Panc1 (cell line): ENCODE data around the gene RGMB. TPM values are rescaled to one million over a fixed set of nuclear protein-coding genes. Genes with fewer than 3 reads are reported as not detected.
A peak's percentile ranks its signal among the peaks of the same experiment; 100 is the strongest.

ENCODE experiments used
- ATAC-seq: fragments of 200-7000 bp; cut with Tn5 transposase; 2 replicates; pipeline ENCODE4 v1.9.1; 2020; ENCODE audit warnings: mild to moderate bottlenecking, moderate library complexity
- BruUV-seq: library from RNA; stranded (reverse); fragments of 400-500 nt; replicated peaks from 2 replicates; lab custom pipeline; 2021; lab: Mats Ljungman, UMichigan
- CTCF ChIA-PET: fragments of 300-600 bp; sonication (Branson Sonifier 250); formaldehyde crosslinking; loops from one replicate; lab custom pipeline; 2022; ENCODE audit warnings: antibody characterized with exemption; lab: Charles Lee
- POLR2A ChIA-PET: fragments of 300-600 bp; sonication (Branson Sonifier 250); formaldehyde crosslinking; loops from one replicate; lab custom pipeline; 2022; ENCODE audit warnings: antibody characterized with exemption; lab: Charles Lee
- DNase-seq: peaks from one replicate; pipeline ENCODE4 v3.0.0-alpha.2; 2010; ENCODE audit warnings: low read depth, low spot score
- H3K27ac ChIP-seq: 2 replicates; pipeline ENCODE4 v1.5.1; 2011; ENCODE audit warnings: mild to moderate bottlenecking, low read length, inconsistent platforms
- H3K27me3 ChIP-seq: fragments of 200-500 bp; sonication (Bioruptor generic); 2 replicates; pipeline ENCODE4 v1.6.0; 2014; ENCODE audit warnings: low read length, inconsistent platforms; ENCODE audit not compliant: control insufficient read depth, insufficient read depth
- H3K36me3 ChIP-seq: fragments of 200-500 bp; sonication (Bioruptor generic); 2 replicates; pipeline ENCODE4 v1.5.1; 2014; ENCODE audit warnings: inconsistent platforms, mild to moderate bottlenecking, low read length, moderate library complexity; ENCODE audit not compliant: control insufficient read depth, insufficient read depth
- H3K4me1 ChIP-seq: 2 replicates; pipeline ENCODE4 v1.5.1; 2011; ENCODE audit warnings: inconsistent platforms, mild to moderate bottlenecking, low read length, moderate library complexity; ENCODE audit not compliant: control insufficient read depth, insufficient read depth
- H3K4me3 ChIP-seq, 2 experiments: 2 replicates each; pipeline ENCODE4 v1.5.1; 2011 to 2012; ENCODE audit warnings: low read depth in 2 of 2, low read length in 2 of 2, mild to moderate bottlenecking in 2 of 2, inconsistent platforms in 1 of 2, moderate library complexity in 1 of 2
- H3K9me3 ChIP-seq: fragments of 200-500 bp; sonication (Bioruptor generic); 2 replicates; pipeline ENCODE4 v1.5.1; 2014; ENCODE audit warnings: low read depth, mild to moderate bottlenecking, inconsistent platforms, low read length, moderate library complexity; ENCODE audit not compliant: control insufficient read depth, insufficient read depth
- CTCF ChIP-seq: fragments of 450-650 bp; IDR thresholded peaks from 2 replicates; pipeline ENCODE4 v1.5.1; 2017; ENCODE audit warnings: mild to moderate bottlenecking
- POLR2AphosphoS5 ChIP-seq: IDR thresholded peaks from 2 replicates; pipeline ENCODE4 v1.6.1; 2012; ENCODE audit warnings: mild to moderate bottlenecking, low read depth, low read length, moderate library complexity
- REST ChIP-seq, 2 experiments: IDR thresholded peaks; 2 replicates each; pipeline ENCODE4 v1.6.1; 2011 to 2012; ENCODE audit warnings: low read depth in 2 of 2, control low read depth in 1 of 2, low read length in 1 of 2, mild to moderate bottlenecking in 1 of 2, moderate library complexity in 1 of 2; ENCODE audit not compliant: insufficient read depth in 1 of 2
- SIN3A ChIP-seq: IDR thresholded peaks from 2 replicates; pipeline ENCODE4 v1.6.1; 2012; ENCODE audit warnings: low read depth, mild to moderate bottlenecking, low read length, moderate library complexity, borderline replicate concordance; ENCODE audit not compliant: insufficient read depth
- TCF7L2 ChIP-seq: IDR thresholded peaks from 2 replicates; pipeline ENCODE4 v1.6.1; 2011; ENCODE audit warnings: mild to moderate bottlenecking, low read depth, low read length, inconsistent platforms
- in situ Hi-C: cut with HindIII; loops from 2 replicates; pipeline ENCODE4 v1.10.0; 2016; ENCODE audit warnings: low sequenced_read_pairs, low pct_unique_long_range_greater_than_20kb
- intact Hi-C: fragments of 100-400 bp; cut with micrococcal nuclease; formaldehyde crosslinking; loops from one replicate; pipeline ENCODE4 v1.10.0; 2022; ENCODE audit not compliant: unreplicated experiment
- total RNA-seq: library from RNA; stranded (reverse); gene quantifications from one replicate; pipeline ENCODE4 v1.2.1, GENCODE V29; 2021; ENCODE audit not compliant: unreplicated experiment

RGMB gene
- total RNA-seq, 1 experiment from 2014 or later, result 25.4 TPM

- H3K27me3 ChIP-seq, result no peaks in the 10 kb centered on the region
- peaks cover 9% of the 10 kb centered on the region; the same call in 1 of the 2 replicates for H3K9me3 ChIP-seq
- DNase-seq, result peak; percentile 8
- H3K36me3 ChIP-seq, result no peaks in the 10 kb centered on the region
- CTCF ChIA-PET, result interaction anchor here (0.7 to 1.0 kb wide), 2 partner anchors 25 to 1772 kb away, joined by 3 to 4 read pairs; no protein-coding TSS in a partner anchor
- no TSS peak for BruUV-seq
- no peaks in the 10 kb centered on the region for H3K4me1 ChIP-seq
- TF ChIP-seq CTCF (peak; percentile 80), POLR2AphosphoS5 (no peak)
- POLR2A ChIA-PET, result interaction anchor here (0.7 kb wide), 1 partner anchor 52 kb away, joined by 16 read pairs; no protein-coding TSS in a partner anchor
- H3K4me3 ChIP-seq, result peak overlapping the region; percentile 8 to 31; a peak in 3 of 4 replicates
- no peak overlapping the region for H3K27ac ChIP-seq
- in situ Hi-C loops (no loop called here), intact Hi-C loops (no loop called here)
- ATAC-seq, result peak; percentile 87
These were observed 66.3 kb downstream of the RGMB start for GRCh38 chr5:98839469-98840383.

GRCh38 chr5:98840946-98841345, 67.5 kb downstream of the RGMB start:
- CTCF ChIA-PET, result interaction anchor here (1.0 kb wide), 1 partner anchor 26 kb away, joined by 4 read pairs; no protein-coding TSS in a partner anchor
- H3K27ac ChIP-seq, result no peak overlapping the region
- H3K36me3 ChIP-seq, result no peaks in the 10 kb centered on the region
- in situ Hi-C loops (no loop called here), intact Hi-C loops (no loop called here)
- no peak overlapping the region for H3K4me3 ChIP-seq
- no TSS peak for BruUV-seq
- DNase-seq (no peak), ATAC-seq (no peak)
- TF ChIP-seq SIN3A, result no peak
- TF ChIP-seq REST (IDR thresholded peaks at IDR 0.05; ENCODE audit: insufficient read depth in 1 of 2, low read depth in 2 of 2, low read length in 1 of 2), result no peak
- TF ChIP-seq TCF7L2, result no peak
- TF ChIP-seq POLR2AphosphoS5, result no peak
- no peak for TF ChIP-seq CTCF
- peaks cover 9% of the 10 kb centered on the region; the same call in 1 of the 2 replicates for H3K9me3 ChIP-seq
- no peaks in the 10 kb centered on the region for H3K4me1 ChIP-seq
- POLR2A ChIA-PET, result interaction anchor here (0.6 kb wide), 1 partner anchor 37 kb away, joined by 3 read pairs; no protein-coding TSS in a partner anchor
- no peaks in the 10 kb centered on the region for H3K27me3 ChIP-seq
